Esophagus (tissue), 2 donors: ENCODE measurements around the gene ZDHHC20. TPM values are rescaled to one million over a fixed set of nuclear protein-coding genes. Genes with fewer than 3 reads are reported as not detected.

Experiments used
- polyA plus RNA-seq, 2 donors: library from polyadenylated mRNA; stranded (reverse); fragments of 200-250 nt; gene quantifications; one replicate each; pipeline ENCODE4 v1.2.3, GENCODE V29; 2013
- donor health status: healthy with polysubstance abuse.
- donor health status: Bipolar disorder and iron deficiency.

ZDHHC20 gene
- polyA plus RNA-seq, 2 donors: 20.3 to 27.9 TPM

Other genes with a start within 250 kb of the ZDHHC20 start
- 10 to 100 TPM; 23.6 to 26.3 TPM for gene MICU2, start 144.9 kb upstream of the ZDHHC20 start, polyA plus RNA-seq
- gene FGF9, start 211.8 kb upstream of the ZDHHC20 start, polyA plus RNA-seq: under 1 TPM; 0.02 TPM